ENCODE measurements around the gene TMPRSS11F.
"Not testable (repeated sequence)": the region's sequence is repeated elsewhere in the genome, so short reads cannot be mapped to it uniquely, and the experiment has no call there.

DNA sequence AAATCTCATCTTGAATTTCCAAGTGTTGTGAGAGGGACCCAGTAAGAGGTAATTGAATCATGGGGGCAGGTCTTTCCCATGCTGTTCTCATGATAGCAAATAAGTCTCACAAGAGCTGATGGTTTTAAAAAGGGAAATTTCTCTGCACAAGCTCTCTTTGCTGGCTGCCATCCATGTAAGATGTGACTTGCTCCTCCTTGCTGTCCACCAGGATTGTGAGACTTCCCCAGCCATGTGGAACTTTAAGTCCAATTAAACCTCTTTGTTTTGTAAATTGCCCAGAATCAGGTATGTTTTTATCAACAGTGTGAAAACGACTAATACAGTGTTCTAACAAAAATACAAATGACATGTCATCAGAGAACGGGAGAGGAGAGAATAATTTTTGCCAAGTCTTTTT is 44.7 kb upstream of the TMPRSS11F start:
- TF ChIP-seq POLR2A (IDR thresholded peaks at IDR 0.05; ENCODE audit: low read depth, low read length); SMC3 (IDR thresholded peaks at IDR 0.05; ENCODE audit: low read depth, low read length); MXI1 (IDR thresholded peaks at IDR 0.05; ENCODE audit: borderline replicate concordance, low read depth, low read length): not testable (repeated sequence)
- TF ChIP-seq, protein P1, sequence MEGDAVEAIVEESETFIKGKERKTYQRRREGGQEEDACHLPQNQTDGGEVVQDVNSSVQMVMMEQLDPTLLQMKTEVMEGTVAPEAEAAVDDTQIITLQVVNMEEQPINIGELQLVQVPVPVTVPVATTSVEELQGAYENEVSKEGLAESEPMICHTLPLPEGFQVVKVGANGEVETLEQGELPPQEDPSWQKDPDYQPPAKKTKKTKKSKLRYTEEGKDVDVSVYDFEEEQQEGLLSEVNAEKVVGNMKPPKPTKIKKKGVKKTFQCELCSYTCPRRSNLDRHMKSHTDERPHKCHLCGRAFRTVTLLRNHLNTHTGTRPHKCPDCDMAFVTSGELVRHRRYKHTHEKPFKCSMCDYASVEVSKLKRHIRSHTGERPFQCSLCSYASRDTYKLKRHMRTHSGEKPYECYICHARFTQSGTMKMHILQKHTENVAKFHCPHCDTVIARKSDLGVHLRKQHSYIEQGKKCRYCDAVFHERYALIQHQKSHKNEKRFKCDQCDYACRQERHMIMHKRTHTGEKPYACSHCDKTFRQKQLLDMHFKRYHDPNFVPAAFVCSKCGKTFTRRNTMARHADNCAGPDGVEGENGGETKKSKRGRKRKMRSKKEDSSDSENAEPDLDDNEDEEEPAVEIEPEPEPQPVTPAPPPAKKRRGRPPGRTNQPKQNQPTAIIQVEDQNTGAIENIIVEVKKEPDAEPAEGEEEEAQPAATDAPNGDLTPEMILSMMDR (conservative IDR thresholded peaks at IDR 0.05; ENCODE audit: low read depth, low read length): not testable (repeated sequence)
- TF ChIP-seq, protein P2, sequence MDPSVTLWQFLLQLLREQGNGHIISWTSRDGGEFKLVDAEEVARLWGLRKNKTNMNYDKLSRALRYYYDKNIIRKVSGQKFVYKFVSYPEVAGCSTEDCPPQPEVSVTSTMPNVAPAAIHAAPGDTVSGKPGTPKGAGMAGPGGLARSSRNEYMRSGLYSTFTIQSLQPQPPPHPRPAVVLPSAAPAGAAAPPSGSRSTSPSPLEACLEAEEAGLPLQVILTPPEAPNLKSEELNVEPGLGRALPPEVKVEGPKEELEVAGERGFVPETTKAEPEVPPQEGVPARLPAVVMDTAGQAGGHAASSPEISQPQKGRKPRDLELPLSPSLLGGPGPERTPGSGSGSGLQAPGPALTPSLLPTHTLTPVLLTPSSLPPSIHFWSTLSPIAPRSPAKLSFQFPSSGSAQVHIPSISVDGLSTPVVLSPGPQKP (IDR thresholded peaks at IDR 0.05; ENCODE audit: borderline replicate concordance, low read depth, low read length): not testable (repeated sequence)

Data from IMR-90 (cell line).